Stimulated activated CD4-positive, alpha-beta T cell treated with anti-CD3 and anti-CD28 coated beads, Interleukin-4, amount 100 ng/mL, for 4 hours (primary cell): ENCODE data around the gene KDM3B.
"Not testable (repeated sequence)": the region's sequence is repeated elsewhere in the genome, so short reads cannot be mapped to it uniquely, and the experiment has no call there.

ENCODE experiments used
- DNase-seq, 2 experiments: peaks; one replicate each; pipeline ENCODE4 v3.0.0-alpha.2; 2020

The KDM3B gene

GRCh38 chr5:138352071-138352721 is at the start of gene KDM3B:
Gene KDM3B, plus strand, starts transcription at chr5:138352685. Its CDS starts 111 bp downstream, at chr5:138352796.
- DNase-seq: peak; percentile 89 to 90

GRCh38 chr5:138303372-138303771 is 49.1 kb upstream of the KDM3B start:
- no peak for DNase-seq

- no peak for DNase-seq
Observed at GRCh38 chr5:138305797-138306196, 46.7 kb upstream of the KDM3B start.

- DNase-seq: no peak
Observed at GRCh38 chr5:138315751-138316278, 36.7 kb upstream of the KDM3B start.

GRCh38 chr5:138316355-138316754 is 36.1 kb upstream of the KDM3B start:
- no peak for DNase-seq

- not testable (repeated sequence) for DNase-seq
Observed at GRCh38 chr5:138318211-138318610, 34.3 kb upstream of the KDM3B start.

- no peak for DNase-seq
Observed at GRCh38 chr5:138330813-138331448, 21.6 kb upstream of the KDM3B start.

GRCh38 chr5:138331449-138332368 is 20.8 kb upstream of the KDM3B start, which contains the start of gene CDC25C:
Gene CDC25C, minus strand, starts transcription at chr5:138331804. Its CDS starts 624 bp downstream, at chr5:138331180.
- DNase-seq: peak; percentile 92 to 97

GRCh38 chr5:138334867-138335447 is 17.5 kb upstream of the KDM3B start:
- DNase-seq: no peak

GRCh38 chr5:138336952-138337684 is 15.4 kb upstream of the KDM3B start:
- no peak for DNase-seq

GRCh38 chr5:138337685-138338410 is 14.6 kb upstream of the KDM3B start, which contains the start of gene FAM53C:
Gene FAM53C, plus strand, starts transcription at chr5:138338266. Its CDS starts 3,070 bp downstream, at chr5:138341336.
- peak; percentile 87 to 90 for DNase-seq

- no peak for DNase-seq
Observed at GRCh38 chr5:138338411-138339090, 13.9 kb upstream of the KDM3B start.

GRCh38 chr5:138339091-138339456 is 13.4 kb upstream of the KDM3B start:
- no peak for DNase-seq

GRCh38 chr5:138339464-138339863 is 13.0 kb upstream of the KDM3B start:
- DNase-seq: no peak

- DNase-seq: no peak
Observed at GRCh38 chr5:138340008-138340407, 12.5 kb upstream of the KDM3B start.

- DNase-seq: no peak
Observed at GRCh38 chr5:138344887-138345622, 7.4 kb upstream of the KDM3B start.

GRCh38 chr5:138346889-138347288 is 5.6 kb upstream of the KDM3B start:
- no peak for DNase-seq

GRCh38 chr5:138349852-138350562 is 2.5 kb upstream of the KDM3B start:
- no peak for DNase-seq

- no peak for DNase-seq
Observed at GRCh38 chr5:138350563-138350890, 2.0 kb upstream of the KDM3B start.
